Measurements from ENCODE around the gene GAPDH. TPM values are rescaled to one million over a fixed set of nuclear protein-coding genes. Genes with fewer than 3 reads are reported as not detected.
"Not testable (repeated sequence)": the region's sequence is repeated elsewhere in the genome, so short reads cannot be mapped to it uniquely, and the experiment has no call there.

GAPDH gene
- total RNA-seq, 1 donor from 2014 or later, result 4,161 TPM

DNA sequence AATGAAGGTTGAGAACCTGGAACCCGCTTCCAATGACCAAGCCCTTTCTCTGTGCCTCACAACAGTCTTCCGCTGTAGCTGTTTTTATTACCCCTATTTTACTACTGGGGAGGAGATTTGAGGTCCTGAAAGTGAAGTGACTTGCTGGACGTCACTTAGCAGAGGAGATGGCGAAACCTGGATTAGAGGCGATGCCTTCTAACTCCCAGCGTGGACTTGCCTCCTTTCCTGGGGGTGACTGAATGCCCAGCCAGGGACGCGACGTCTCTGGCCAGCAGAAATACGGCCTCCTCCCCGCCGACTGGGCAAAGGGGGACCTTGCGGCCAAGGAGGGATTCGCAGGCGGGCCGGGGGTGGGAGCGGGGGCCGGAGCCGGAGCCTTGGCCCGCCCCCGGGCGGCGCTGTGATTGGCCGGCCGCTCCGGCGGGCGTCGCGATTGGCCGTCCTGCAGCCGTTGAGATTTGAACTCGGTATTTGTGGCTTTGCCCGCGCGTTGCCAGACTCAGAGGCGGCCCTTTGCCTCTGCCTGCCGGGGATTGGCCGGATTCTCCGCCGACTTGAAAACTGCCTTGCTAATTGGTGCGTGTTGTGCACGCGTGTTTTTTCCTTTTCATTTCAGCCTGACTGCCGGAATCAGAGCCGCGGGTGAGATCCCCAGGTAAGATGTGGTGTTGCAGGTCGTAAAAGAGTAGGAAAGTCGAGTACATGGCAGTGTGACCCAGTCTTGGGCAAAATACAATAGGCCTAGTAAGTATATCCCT is 40.6 kb upstream of the GAPDH start, which contains the start of gene NCAPD2:
TSS of gene NCAPD2 (plus strand) at position 606 of the 761 bp plus-strand sequence. CDS start 997 bp downstream, outside the sequence.
- Histone ChIP-seq H3K27me3 (ENCODE audit: low read depth) (no peaks in the 10 kb centered on the region), H3K36me3 (peaks cover 30% of the 10 kb centered on the region), H3K4me1 (peaks cover 37% of the 10 kb centered on the region), H3K9me3 (replicated peaks) (no peaks in the 10 kb centered on the region), H3K27ac (replicated peaks) (peak within 1 kb of the TSS; percentile 100), H3K4me3 (peak within 1 kb of the TSS; percentile 98)
- DNase-seq, result peak; percentile 95
- TF ChIP-seq, protein P1, sequence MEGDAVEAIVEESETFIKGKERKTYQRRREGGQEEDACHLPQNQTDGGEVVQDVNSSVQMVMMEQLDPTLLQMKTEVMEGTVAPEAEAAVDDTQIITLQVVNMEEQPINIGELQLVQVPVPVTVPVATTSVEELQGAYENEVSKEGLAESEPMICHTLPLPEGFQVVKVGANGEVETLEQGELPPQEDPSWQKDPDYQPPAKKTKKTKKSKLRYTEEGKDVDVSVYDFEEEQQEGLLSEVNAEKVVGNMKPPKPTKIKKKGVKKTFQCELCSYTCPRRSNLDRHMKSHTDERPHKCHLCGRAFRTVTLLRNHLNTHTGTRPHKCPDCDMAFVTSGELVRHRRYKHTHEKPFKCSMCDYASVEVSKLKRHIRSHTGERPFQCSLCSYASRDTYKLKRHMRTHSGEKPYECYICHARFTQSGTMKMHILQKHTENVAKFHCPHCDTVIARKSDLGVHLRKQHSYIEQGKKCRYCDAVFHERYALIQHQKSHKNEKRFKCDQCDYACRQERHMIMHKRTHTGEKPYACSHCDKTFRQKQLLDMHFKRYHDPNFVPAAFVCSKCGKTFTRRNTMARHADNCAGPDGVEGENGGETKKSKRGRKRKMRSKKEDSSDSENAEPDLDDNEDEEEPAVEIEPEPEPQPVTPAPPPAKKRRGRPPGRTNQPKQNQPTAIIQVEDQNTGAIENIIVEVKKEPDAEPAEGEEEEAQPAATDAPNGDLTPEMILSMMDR (IDR thresholded peaks at IDR 0.05; ENCODE audit: borderline replicate concordance), result peak; percentile 64
- intact Hi-C loops (cut with micrococcal nuclease), result no loop called here

DNA sequence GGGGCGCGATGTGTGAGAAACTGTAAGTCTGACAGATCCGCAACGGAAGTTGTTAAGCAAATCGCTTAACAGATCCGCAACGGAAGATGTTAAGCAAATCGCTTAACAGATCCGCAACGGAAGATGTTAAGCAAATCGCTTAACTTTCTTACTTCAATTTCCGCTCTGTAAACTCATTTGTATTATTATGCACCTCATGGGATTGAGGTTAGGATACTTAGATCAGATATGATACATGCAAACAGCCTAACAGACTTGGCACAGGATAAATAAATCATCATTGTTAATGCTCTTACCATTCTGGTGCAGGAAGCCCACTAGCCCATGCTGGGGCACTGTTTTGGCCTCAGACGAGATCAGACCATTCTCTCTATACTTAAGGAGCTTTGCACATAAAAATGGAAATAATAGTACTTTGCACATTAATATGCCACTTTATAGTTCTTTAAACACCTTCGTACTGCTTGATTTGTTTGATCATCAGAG is 40.0 kb upstream of the GAPDH start:
- peaks cover 36% of the 10 kb centered on the region for H3K36me3 ChIP-seq
- peak overlapping the region; percentile 98 for H3K4me3 ChIP-seq
- peaks cover 37% of the 10 kb centered on the region for H3K4me1 ChIP-seq
- no peaks in the 10 kb centered on the region for H3K9me3 ChIP-seq (replicated peaks)
- DNase-seq, result no peak
- TF ChIP-seq, protein P1 (IDR thresholded peaks at IDR 0.05; ENCODE audit: borderline replicate concordance), result no peak
- H3K27me3 ChIP-seq (ENCODE audit: low read depth), result no peaks in the 10 kb centered on the region
- intact Hi-C loops (cut with micrococcal nuclease), result no loop called here
- peak overlapping the region; percentile 100 for H3K27ac ChIP-seq (replicated peaks)

DNA sequence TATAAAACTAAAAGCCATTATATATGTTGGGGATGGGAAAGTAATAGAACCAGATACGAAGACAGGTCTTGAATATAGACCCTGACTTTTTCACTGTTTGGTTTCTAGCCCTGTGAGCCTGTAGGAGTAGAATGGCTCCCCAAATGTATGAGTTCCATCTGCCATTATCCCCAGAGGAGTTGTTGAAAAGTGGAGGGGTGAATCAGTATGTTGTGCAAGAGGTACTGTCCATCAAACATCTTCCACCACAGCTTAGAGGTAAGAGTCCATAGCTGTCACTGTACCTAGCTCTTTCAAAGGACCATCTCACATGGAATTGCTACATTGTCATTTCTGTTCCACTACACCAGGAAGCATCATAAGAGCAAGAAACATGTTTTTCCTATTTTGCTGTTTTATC is 39.3 kb upstream of the GAPDH start:
- Histone ChIP-seq H3K9me3 (replicated peaks) (no peaks in the 10 kb centered on the region), H3K27ac (replicated peaks) (no peak overlapping the region), H3K27me3 (ENCODE audit: low read depth) (no peaks in the 10 kb centered on the region), H3K4me3 (peak overlapping the region; percentile 98), H3K4me1 (peaks cover 37% of the 10 kb centered on the region), H3K36me3 (peaks cover 41% of the 10 kb centered on the region)
- DNase-seq, result no peak
- TF ChIP-seq, protein P1 (IDR thresholded peaks at IDR 0.05; ENCODE audit: borderline replicate concordance), result no peak
- intact Hi-C loops (cut with micrococcal nuclease), result no loop called here

DNA sequence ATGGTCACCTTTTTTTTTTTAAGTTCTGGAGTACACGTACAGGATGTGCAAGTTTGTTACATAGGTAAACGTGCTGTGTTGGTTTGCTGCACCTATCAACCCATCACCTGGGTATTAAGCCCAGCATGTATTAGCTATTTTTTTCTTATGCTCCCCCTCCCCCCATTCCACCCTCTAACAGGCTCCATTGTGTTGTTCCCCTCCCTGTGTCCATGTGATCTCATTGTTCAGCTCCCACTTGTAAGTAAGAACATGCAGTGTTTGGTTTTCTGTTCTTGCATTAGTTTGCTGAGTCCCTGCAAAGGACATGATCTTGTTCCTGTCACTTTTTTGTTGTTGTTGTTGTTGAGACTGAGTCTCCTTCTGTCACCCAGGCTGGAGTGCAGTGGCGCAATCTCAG is 37.0 kb upstream of the GAPDH start:
- intact Hi-C loops (cut with micrococcal nuclease); H3K4me3 ChIP-seq; H3K27ac ChIP-seq (replicated peaks); DNase-seq; H3K27me3 ChIP-seq (ENCODE audit: low read depth); H3K9me3 ChIP-seq (replicated peaks): not testable (repeated sequence)
- Histone ChIP-seq H3K4me1 (peaks cover 32% of the 10 kb centered on the region), H3K36me3 (peaks cover 30% of the 10 kb centered on the region)

DNA sequence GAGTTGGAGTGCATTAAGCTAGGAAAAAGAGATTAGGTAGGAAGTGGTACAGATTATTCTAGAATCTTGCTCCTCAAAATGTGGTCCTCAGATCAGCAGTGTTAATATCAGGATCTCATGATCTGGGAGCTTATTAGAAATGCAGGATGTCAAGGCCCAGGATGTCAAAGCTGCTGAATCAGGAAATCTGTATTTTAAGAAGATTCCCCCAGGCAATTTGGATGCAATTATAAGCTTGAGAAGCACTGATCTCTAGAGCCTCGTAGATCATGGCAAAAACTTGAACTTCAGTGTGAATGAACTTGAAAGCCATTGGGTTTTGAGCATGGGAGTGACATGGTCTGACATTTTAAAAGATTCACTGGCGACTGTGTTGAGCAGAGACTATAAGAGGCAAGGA is 33.9 kb upstream of the GAPDH start:
- H3K9me3 ChIP-seq (replicated peaks), result no peaks in the 10 kb centered on the region
- no peak overlapping the region for H3K4me3 ChIP-seq
- peaks cover 36% of the 10 kb centered on the region for H3K36me3 ChIP-seq
- TF ChIP-seq, protein P1 (IDR thresholded peaks at IDR 0.05; ENCODE audit: borderline replicate concordance), result no peak
- peaks cover 3% of the 10 kb centered on the region for H3K4me1 ChIP-seq
- no peak overlapping the region for H3K27ac ChIP-seq (replicated peaks)
- no peak for DNase-seq
- no peaks in the 10 kb centered on the region for H3K27me3 ChIP-seq (ENCODE audit: low read depth)
- intact Hi-C loops (cut with micrococcal nuclease), result no loop called here

Measured in left ventricle myocardium inferior (tissue), 1 donor.